Activated naive CD4-positive, alpha-beta T cell treated with Interleukin-2 at 50 U/mL for 16 hours (primary cell): ENCODE measurements around the gene STRA8.

Source experiments
- DNase-seq: peaks from one replicate; pipeline ENCODE4 v3.0.0-alpha.2; 2020

Gene STRA8

GRCh38 chr7:135233570-135233969, at the start of gene STRA8:
Gene STRA8 (plus strand): TSS chr7:135233838. CDS start chr7:135240525, 6,687 bp downstream.
- DNase-seq: no peak

- no peak for DNase-seq
Measured at GRCh38 chr7:135184254-135184841, 49.3 kb upstream of the STRA8 start.

- no peak for DNase-seq
Measured at GRCh38 chr7:135185471-135186260, 48.0 kb upstream of the STRA8 start.

GRCh38 chr7:135186261-135186540, 47.4 kb upstream of the STRA8 start:
- DNase-seq: no peak

- no peak for DNase-seq
Measured at GRCh38 chr7:135186841-135187253, 46.8 kb upstream of the STRA8 start.

GRCh38 chr7:135188298-135188984, 45.2 kb upstream of the STRA8 start:
- DNase-seq: no peak

- DNase-seq: no peak
Measured at GRCh38 chr7:135189221-135189662, 44.4 kb upstream of the STRA8 start.

- DNase-seq: no peak
Measured at GRCh38 chr7:135189961-135190360, 43.7 kb upstream of the STRA8 start.

GRCh38 chr7:135190703-135191102, 42.9 kb upstream of the STRA8 start:
- no peak for DNase-seq

GRCh38 chr7:135192914-135193536, 40.6 kb upstream of the STRA8 start:
- no peak for DNase-seq

GRCh38 chr7:135193615-135194081, 40.0 kb upstream of the STRA8 start:
- DNase-seq: no peak

GRCh38 chr7:135194494-135195095, 39.0 kb upstream of the STRA8 start:
- no peak for DNase-seq

- no peak for DNase-seq
Measured at GRCh38 chr7:135195156-135195555, 38.5 kb upstream of the STRA8 start.

GRCh38 chr7:135195968-135196629, 37.5 kb upstream of the STRA8 start:
- DNase-seq: no peak

GRCh38 chr7:135197343-135197742, 36.3 kb upstream of the STRA8 start:
- no peak for DNase-seq

- DNase-seq: no peak
Measured at GRCh38 chr7:135197906-135198655, 35.6 kb upstream of the STRA8 start.

- DNase-seq: no peak
Measured at GRCh38 chr7:135199439-135199838, 34.2 kb upstream of the STRA8 start.

GRCh38 chr7:135200821-135201331, 32.8 kb upstream of the STRA8 start:
- no peak for DNase-seq

GRCh38 chr7:135201350-135201749, 32.3 kb upstream of the STRA8 start:
- no peak for DNase-seq

- no peak for DNase-seq
Measured at GRCh38 chr7:135204341-135204749, 29.3 kb upstream of the STRA8 start.

GRCh38 chr7:135204876-135205275, 28.8 kb upstream of the STRA8 start:
- no peak for DNase-seq

GRCh38 chr7:135205850-135206249, 27.8 kb upstream of the STRA8 start:
- DNase-seq: no peak
